Dermis blood vessel endothelial cell (primary cell): ENCODE measurements around the gene ZNF106. TPM values are rescaled to one million over a fixed set of nuclear protein-coding genes. Genes with fewer than 3 reads are reported as not detected.

Experiments used
- DNase-seq: peaks from one replicate; pipeline ENCODE4 v3.0.0; 2010
- total RNA-seq: library from RNA; depleted of rRNA; stranded (reverse); fragments of >200 nt; gene quantifications from 2 replicates; pipeline ENCODE4 v1.2.3, GENCODE V29; 2014

ZNF106 gene
- total RNA-seq, result 46.3 and 58.3 TPM in 2 replicates

DNA sequence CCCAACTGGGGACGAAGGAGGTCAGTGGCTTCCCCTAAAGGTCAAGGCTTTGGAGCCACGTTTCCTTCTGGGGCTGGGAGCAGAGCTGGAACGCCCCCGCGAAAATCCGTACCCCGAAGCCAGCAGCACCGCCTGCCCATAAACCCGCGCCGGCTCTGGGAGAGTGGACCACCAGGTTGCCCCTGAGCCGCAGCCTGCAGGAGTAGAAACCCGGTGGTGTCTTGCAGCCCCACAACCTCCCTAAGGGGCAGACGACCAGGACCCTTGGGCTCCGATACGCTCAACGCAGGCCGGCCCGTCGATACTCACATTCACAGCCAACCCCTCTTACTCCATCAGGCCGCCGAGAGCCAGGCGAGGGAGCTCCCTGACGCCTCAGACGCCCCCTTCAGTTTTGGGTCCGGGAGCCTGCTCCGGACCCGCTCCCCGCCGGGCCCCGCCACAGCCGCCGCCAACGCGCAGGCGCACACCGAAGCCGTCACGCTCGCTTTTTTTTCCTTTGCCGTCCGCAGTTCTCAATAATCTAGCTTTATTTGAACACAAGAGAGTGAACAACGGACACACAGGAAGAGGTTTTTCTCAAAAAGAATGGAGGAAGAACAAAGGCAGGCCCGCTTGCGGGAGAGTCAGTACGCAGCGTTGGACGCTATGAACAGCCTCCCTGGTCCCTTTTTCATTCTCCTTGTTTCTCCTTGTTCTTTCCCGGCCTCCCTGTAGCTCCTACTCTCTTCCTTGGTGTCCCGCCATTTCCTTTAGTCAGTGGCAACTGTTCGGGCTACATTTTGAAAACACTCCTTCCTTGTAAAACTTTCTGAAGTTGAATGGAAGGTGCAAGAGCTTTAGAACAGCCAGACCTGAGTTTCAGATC, at the start of gene ZNF106:
Gene ZNF106 (minus strand): TSS at position 471 of the 868 bp plus-strand sequence. CDS start 18,852 bp downstream, outside the sequence.
- peak; percentile 94 for DNase-seq

DNA sequence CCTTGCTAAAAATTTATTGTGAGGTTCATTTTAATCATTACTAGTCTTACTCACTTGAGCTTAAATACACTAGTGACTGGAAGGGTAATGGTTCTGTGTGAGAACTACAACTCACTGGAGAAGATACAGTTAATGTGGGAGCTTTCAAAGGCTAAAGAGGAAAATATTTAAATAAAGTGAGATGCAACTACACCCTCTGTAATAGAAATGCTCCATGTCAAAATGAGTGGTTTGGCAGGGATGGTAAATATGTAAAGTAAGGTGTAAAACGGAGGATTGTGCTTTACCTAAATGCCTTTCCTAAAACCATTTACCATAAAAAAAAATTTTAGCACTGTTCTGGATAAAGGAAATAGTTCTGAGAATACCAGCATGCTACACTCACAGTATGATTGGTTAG, 42.3 kb upstream of the ZNF106 start:
- DNase-seq, result no peak

GRCh38 chr15:42528970-42529369, 38.0 kb upstream of the ZNF106 start:
- DNase-seq, result no peak

GRCh38 chr15:42523331-42523730, 32.4 kb upstream of the ZNF106 start:
- no peak for DNase-seq

DNA sequence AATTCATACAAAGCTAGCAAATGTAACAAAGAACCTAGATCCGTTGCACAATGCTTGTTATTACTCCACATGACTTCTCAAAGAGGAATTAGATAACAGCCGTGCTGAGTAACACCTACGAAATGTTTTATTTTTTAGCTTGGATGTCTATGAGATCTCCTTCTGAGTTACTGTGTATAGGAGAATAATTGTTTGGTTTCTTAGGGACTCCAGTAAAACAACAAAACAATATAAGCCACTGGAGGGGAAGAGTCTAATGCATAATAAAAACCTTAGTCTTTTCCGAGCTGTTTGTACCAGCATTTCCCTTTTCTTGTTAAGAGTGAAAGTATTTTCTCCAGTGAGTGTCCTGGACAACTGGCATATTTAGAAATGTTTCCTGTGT, 20.1 kb upstream of the ZNF106 start:
- DNase-seq, result peak; percentile 48

GRCh38 chr15:42510258-42511006, 19.5 kb upstream of the ZNF106 start:
- DNase-seq, result no peak

- no peak for DNase-seq
Observed at GRCh38 chr15:42508263-42508690, 17.3 kb upstream of the ZNF106 start.

GRCh38 chr15:42507514-42507913, 16.6 kb upstream of the ZNF106 start:
- no peak for DNase-seq

DNA sequence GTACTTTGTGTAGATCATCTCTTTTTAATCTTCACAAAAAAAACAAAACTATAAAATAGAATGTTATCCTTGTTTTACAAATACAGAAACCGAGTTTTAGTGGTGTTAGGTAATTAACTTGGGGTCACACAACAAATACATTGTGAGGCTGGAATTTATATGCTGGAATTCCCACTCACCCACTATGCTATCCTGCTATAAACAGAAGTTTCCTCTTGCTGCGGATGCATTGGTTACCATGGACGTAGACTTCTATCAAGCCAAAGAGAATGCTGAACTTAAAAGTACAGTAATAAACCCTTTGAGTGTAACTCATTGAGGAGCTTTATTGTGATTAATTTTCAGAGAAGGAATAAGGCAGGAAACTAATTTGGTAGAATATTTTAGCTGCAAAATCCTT, 13.7 kb upstream of the ZNF106 start:
- DNase-seq, result peak; percentile 75

DNA sequence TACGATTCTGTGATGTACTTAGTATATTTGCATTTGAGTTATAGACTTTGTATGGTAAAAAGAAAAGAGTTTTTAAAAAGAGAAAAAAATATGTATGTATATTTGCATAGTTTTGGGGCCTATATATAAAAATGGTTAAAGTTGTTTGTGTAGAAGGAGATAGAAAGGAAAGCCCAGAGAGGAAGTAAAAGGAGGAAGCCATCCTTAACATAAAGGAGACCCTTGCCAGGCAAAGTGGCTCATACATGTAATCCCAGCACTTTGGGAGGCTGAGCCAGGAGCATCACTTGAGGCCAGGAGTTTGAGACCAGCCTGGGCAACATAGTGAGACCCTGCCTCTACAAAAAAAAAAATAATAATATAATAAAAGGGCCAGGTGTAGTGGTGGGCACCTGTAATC, 12.9 kb upstream of the ZNF106 start:
- DNase-seq, result no peak

DNA sequence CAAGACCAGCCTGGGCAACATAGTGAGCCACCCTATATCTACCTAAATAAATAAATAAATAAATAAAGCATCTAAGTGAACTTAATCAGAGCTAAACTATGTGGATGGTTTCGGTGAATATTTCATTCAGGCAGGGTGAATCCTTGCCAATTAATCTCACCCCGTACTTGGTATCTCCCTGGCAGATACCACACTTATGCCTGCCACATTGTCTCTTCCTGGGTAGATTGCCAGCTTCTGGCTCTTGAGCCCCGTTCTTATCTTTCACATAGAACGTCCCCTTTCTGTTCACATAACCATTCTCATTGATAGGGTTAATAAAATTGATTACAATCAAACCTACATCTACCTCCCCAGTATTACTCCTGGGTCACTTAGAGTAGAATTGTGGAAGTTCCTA, 11.5 kb upstream of the ZNF106 start:
- no peak for DNase-seq

GRCh38 chr15:42499858-42500609, 9.1 kb upstream of the ZNF106 start:
- peak; percentile 34 for DNase-seq

- DNase-seq, result no peak
Observed at GRCh38 chr15:42498212-42499068, 7.5 kb upstream of the ZNF106 start.

- peak; percentile 98 for DNase-seq
Observed at GRCh38 chr15:42495361-42496212, 4.6 kb upstream of the ZNF106 start, which contains the start of gene SNAP23. TSS of gene SNAP23 (plus strand) at chr15:42495634. CDS start at chr15:42511847, 16,213 bp downstream.

DNA sequence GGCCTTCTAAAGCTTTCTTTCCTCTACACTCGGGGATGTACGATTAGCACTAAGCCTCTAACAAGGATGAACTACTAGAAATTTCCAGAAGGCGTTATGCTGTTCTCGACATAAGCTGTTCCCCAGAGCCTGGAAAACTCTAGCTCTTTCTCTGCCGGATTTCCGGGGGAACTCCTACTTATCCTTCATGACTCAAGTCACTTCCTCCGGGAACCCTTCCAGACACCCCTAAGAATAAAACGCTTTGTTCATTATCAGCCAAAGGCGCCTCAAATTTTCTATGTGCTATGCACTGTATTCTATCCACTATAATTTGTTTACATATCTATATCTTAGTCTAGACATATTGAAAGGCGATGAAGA, 4.0 kb upstream of the ZNF106 start:
- DNase-seq, result peak; percentile 85

DNA sequence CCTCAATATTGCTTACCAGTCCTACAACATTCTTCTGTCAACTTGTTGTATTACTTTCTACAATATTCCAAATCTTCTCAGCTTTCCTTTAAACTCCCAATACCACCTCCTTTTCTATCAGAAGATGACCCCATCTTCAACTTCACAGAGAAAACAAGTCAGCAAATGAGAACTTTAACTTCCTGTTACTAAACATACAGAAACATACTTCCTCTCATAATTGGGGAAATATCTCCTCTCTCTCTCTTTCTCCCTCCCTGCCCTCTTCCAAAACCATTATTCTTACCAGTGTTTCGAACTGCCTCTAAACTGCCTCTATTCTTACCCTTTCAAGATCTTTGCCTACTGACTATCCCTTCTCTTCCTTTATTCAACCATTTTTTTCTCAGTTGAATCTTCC, 2.7 kb upstream of the ZNF106 start:
- DNase-seq, result no peak

DNA sequence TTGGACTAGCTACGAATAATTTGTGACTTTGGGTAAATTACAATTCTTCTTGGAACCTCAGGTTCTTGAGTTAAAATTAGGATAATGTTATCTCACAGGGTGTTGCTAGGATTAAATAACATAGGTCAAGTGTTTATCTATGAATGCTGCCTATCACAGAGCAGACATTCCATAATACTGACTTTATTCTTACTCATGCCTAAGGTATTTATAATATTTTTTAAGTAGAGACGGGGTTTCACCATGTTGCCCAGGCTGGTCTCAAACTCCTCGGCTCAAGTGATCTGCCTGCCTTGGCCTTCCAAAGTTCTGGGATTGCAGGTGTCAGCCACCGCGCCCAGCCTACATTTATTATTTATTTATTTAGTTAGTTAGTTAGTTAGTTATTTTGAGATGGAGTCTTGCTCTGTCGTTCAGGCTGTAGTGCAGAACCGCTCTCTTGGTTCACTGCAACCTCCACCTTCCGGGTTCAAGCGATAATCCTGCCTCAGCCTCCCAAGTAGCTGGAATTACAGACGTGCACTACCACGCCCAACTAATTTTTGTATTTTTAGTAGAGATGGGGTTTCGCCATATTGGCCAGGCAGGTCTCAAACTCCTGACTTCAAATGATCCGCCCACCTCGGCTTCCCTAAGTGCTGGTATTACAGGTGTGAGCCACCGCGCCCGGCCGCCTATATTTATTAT, 741 bp upstream of the ZNF106 start:
- peak; percentile 64 for DNase-seq

DNA sequence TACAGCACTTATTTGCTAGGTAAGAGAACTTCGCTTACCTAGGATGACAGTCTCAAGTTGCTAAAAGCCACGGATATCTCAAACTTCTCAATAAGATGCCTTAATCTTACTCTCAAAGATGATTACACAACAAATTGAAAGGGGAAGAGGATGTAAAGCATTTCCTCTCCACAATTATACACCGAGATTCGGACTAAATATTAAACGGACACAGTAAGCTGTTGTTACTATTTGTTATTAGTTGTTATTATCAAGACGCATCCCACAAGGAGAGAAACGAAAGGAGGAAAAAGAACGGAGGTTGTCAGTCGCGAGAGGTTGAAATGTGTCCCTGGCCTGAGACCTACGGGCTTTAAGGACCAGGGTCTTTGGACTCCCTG, 660 bp downstream of the ZNF106 start:
- peak; percentile 28 for DNase-seq

DNA sequence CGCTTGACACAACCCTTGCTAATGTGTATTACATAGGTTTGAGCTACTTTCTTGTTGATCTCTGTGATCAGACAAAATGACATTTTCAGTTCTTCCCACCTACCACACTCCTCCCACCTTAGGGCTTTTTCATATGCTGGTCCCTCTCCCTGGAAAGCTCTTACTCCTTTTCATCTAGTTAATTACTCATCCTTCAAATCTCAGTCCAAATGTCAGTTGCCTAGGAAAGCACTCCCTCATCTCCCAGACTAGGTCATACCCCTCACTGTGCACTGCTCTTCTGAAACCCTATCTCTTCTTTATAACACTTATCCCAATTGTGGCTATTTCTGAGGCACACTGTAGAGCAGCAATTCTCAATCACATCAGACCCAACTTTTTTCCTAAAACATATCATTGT, 7.3 kb downstream of the ZNF106 start:
- no peak for DNase-seq

DNA sequence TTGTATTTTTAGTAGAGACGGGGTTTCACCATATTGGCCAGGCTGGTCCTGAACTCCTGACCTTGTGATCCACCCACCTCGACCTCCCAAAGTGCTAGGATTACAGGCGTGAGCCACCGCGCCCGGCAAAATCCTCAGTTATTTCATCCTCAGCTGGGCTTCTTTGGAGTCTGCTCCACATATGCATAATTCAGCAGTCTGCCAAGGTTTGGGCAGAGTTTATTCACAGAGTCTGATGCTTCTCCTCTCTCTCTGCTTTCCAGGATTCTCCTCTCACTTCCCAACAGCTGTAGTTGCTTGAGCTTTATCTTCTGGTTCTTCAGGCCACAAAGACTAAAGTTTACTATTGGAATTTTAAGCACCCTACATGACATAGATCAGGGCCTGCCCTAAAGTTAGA, 8.2 kb downstream of the ZNF106 start:
- no peak for DNase-seq

GRCh38 chr15:42474827-42475226, 16.1 kb downstream of the ZNF106 start:
- no peak for DNase-seq
